ENCODE measurements around the gene CACNA2D3. TPM values are rescaled to one million over a fixed set of nuclear protein-coding genes. Genes with fewer than 3 reads are reported as not detected.

Gene CACNA2D3
- total RNA-seq, 1 donor from 2014 or later, result not detected

DNA sequence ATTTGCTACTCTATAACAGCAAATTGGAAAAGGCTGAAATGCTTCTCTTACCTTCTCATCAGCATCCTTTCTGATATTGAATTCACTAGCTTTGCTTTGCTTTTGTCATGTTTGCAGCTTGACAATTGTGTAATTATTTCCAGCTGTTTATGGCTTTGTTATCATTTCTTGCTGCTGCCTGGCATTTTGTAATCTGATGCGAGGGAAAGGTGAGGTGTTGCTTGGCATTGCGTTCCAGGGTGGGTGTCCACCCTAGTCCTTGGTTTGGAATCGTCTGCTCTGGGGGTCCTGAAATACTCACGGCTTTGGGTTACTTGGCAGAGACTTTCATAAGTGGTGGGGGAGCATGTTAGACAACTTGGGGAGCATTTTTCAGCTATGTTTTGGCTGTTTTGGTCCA is 2.9 kb downstream of the CACNA2D3 start:
- no peaks in the 10 kb centered on the region for H3F3A ChIP-seq (ENCODE audit: low read depth)
- Mint-ChIP-seq H3K36me3 (no peaks in the 10 kb centered on the region), H3K27me3 (ENCODE audit: insufficient read depth, low read depth) (peaks cover 39% of the 10 kb centered on the region), H3K9me3 (peaks cover under 1% of the 10 kb centered on the region), H3K4me3 (no peak overlapping the region), H3K4me1 (peaks cover 13% of the 10 kb centered on the region), H3K27ac (no peak overlapping the region)
- H2AFZ ChIP-seq (replicated peaks), result no peak overlapping the region
- H3K4me3 ChIP-seq, result no peak overlapping the region
- no peak for DNase-seq (ENCODE audit: low spot score)
- no peak for TF ChIP-seq EZH2 (IDR thresholded peaks at IDR 0.05)
- no peak for TF ChIP-seq EZH2phosphoT487 (IDR thresholded peaks at IDR 0.05)
- TF ChIP-seq, protein P1, sequence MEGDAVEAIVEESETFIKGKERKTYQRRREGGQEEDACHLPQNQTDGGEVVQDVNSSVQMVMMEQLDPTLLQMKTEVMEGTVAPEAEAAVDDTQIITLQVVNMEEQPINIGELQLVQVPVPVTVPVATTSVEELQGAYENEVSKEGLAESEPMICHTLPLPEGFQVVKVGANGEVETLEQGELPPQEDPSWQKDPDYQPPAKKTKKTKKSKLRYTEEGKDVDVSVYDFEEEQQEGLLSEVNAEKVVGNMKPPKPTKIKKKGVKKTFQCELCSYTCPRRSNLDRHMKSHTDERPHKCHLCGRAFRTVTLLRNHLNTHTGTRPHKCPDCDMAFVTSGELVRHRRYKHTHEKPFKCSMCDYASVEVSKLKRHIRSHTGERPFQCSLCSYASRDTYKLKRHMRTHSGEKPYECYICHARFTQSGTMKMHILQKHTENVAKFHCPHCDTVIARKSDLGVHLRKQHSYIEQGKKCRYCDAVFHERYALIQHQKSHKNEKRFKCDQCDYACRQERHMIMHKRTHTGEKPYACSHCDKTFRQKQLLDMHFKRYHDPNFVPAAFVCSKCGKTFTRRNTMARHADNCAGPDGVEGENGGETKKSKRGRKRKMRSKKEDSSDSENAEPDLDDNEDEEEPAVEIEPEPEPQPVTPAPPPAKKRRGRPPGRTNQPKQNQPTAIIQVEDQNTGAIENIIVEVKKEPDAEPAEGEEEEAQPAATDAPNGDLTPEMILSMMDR (IDR thresholded peaks at IDR 0.05), result no peak
- no peaks in the 10 kb centered on the region for H3K9me3 ChIP-seq (ENCODE audit: low read depth)
- no peak overlapping the region for H3K9ac ChIP-seq
- H3K4me1 ChIP-seq, result peaks cover 9% of the 10 kb centered on the region
- peaks cover 12% of the 10 kb centered on the region for H4K20me1 ChIP-seq (ENCODE audit: low read depth)
- H3K79me2 ChIP-seq (ENCODE audit: low read depth), result no peaks in the 10 kb centered on the region
- no peak overlapping the region for H3K27ac ChIP-seq
- H3K4me2 ChIP-seq, result no peak overlapping the region
- no peaks in the 10 kb centered on the region for H3K36me3 ChIP-seq
- H3K27me3 ChIP-seq, result peaks cover 74% of the 10 kb centered on the region

DNA sequence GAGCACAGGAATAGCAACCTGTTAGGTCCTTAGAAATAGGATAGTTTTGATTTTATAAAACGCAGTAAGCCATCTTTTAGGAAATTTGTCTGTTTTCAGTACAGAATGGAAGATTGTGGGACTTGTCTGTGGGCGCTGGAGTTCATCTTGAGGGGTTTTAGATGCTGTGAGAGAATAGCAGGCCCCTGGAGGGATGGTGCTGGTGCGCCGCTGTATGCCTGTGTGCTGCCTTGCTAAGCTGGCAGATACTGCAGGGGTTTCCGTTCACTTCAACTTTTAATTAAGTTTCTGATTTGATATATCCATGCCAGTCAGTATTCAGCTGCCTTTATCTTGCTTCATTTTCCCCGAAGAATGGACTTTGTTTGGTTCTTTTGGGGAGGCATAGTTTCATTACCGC is 4.2 kb downstream of the CACNA2D3 start:
- Histone ChIP-seq H3K9ac (no peak overlapping the region), H3K36me3 (no peaks in the 10 kb centered on the region), H3K27me3 (peaks cover 61% of the 10 kb centered on the region), H3K4me3 (no peak overlapping the region), H3K4me2 (no peak overlapping the region), H2AFZ (replicated peaks) (no peak overlapping the region), H3K4me1 (peaks cover 4% of the 10 kb centered on the region), H3F3A (ENCODE audit: low read depth) (no peaks in the 10 kb centered on the region), H4K20me1 (ENCODE audit: low read depth) (peaks cover 4% of the 10 kb centered on the region), H3K27ac (no peak overlapping the region), H3K79me2 (ENCODE audit: low read depth) (no peaks in the 10 kb centered on the region), H3K9me3 (ENCODE audit: low read depth) (no peaks in the 10 kb centered on the region)
- peaks cover 30% of the 10 kb centered on the region for H3K27me3 Mint-ChIP-seq (ENCODE audit: insufficient read depth, low read depth)
- peaks cover 10% of the 10 kb centered on the region for H3K4me1 Mint-ChIP-seq
- H3K9me3 Mint-ChIP-seq, result no peaks in the 10 kb centered on the region
- H3K36me3 Mint-ChIP-seq, result no peaks in the 10 kb centered on the region
- no peak for DNase-seq (ENCODE audit: low spot score)
- no peak overlapping the region for H3K27ac Mint-ChIP-seq
- H3K4me3 Mint-ChIP-seq, result no peak overlapping the region
- TF ChIP-seq EZH2phosphoT487 (IDR thresholded peaks at IDR 0.05), result no peak
- TF ChIP-seq, protein P1 (IDR thresholded peaks at IDR 0.05), result no peak
- no peak for TF ChIP-seq EZH2 (IDR thresholded peaks at IDR 0.05)

DNA sequence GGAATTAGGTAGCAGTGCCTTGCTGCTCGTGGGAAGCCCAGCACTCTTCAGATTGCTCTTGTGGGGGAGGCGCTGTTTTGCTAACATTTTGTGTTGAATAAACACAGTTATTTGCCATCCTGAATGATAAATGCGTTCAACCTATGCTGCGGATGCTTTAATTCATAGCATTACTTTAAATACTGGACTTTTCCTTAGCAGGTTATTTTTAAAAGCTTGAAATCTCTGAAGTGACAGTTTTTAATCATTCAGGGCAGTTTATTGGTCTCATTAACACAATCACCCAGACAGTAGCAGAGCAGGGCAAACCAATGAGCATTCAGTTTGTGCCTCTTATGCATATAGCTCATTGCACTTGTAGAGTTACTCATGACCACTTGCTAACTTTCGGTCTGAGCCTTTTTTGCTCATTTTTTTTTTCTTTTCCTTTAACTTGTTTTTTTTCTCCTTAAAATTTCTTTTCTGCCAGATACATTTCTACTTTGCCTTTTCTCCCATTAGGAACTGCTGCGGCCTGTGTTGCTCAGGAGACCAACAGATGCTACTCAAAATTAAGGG is 5.2 kb downstream of the CACNA2D3 start:
- H3K4me3 Mint-ChIP-seq, result no peak overlapping the region
- H3K27me3 ChIP-seq, result peaks cover 51% of the 10 kb centered on the region
- no peak overlapping the region for H3K4me2 ChIP-seq
- H3K4me3 ChIP-seq, result no peak overlapping the region
- no peaks in the 10 kb centered on the region for H3K36me3 Mint-ChIP-seq
- no peaks in the 10 kb centered on the region for H3K36me3 ChIP-seq
- no peaks in the 10 kb centered on the region for H3K9me3 ChIP-seq (ENCODE audit: low read depth)
- H3K27me3 Mint-ChIP-seq (ENCODE audit: insufficient read depth, low read depth), result peaks cover 31% of the 10 kb centered on the region
- H3K9me3 Mint-ChIP-seq, result no peaks in the 10 kb centered on the region
- no peaks in the 10 kb centered on the region for H3F3A ChIP-seq (ENCODE audit: low read depth)
- H3K27ac Mint-ChIP-seq, result no peak overlapping the region
- peaks cover 4% of the 10 kb centered on the region for H4K20me1 ChIP-seq (ENCODE audit: low read depth)
- no peak overlapping the region for H3K27ac ChIP-seq
- DNase-seq (ENCODE audit: low spot score), result no peak
- H3K4me1 ChIP-seq, result peaks cover 4% of the 10 kb centered on the region
- H3K4me1 Mint-ChIP-seq, result peaks cover 10% of the 10 kb centered on the region
- no peak overlapping the region for H3K9ac ChIP-seq
- no peak overlapping the region for H2AFZ ChIP-seq (replicated peaks)
- no peaks in the 10 kb centered on the region for H3K79me2 ChIP-seq (ENCODE audit: low read depth)
- TF ChIP-seq, protein P1 (IDR thresholded peaks at IDR 0.05), result no peak
- TF ChIP-seq EZH2 (IDR thresholded peaks at IDR 0.05), result no peak
- TF ChIP-seq EZH2phosphoT487 (IDR thresholded peaks at IDR 0.05), result no peak
